ENCODE measurements around the gene MAEL. TPM values are rescaled to one million over a fixed set of nuclear protein-coding genes. Genes with fewer than 3 reads are reported as not detected.

MAEL gene
- total RNA-seq, 2 donors from 2014 or later: 0.32 to 32.7 TPM

DNA sequence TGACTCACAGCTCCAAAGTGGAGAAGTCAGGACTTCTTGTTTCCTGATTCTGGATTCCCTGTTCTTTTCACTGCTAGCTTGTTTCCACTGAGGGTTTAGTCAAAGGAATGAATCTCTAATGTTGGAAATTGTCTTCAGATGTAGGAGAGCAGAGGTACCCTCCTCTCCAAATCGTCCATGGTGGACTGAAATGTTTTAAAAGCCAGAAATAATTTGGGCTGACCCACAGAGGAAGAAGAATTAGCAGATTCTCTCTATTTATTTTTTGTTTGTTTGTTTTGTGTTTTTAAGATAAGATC lies 70.7 kb downstream of the MAEL start:
- Histone ChIP-seq H3K9me3 (no peaks in the 10 kb centered on the region), H3K27me3 (replicated peaks; ENCODE audit: insufficient read depth) (no peaks in the 10 kb centered on the region), H3K4me1 (replicated peaks) (no peaks in the 10 kb centered on the region), H3K27ac (no peak overlapping the region), H3K4me3 (no peak overlapping the region), H3K36me3 (no peaks in the 10 kb centered on the region)
- DNase-seq (ENCODE audit: low spot score): no peak
- 41% methylated on average over 1 of the region's 1 CpG for WGBS
- intact Hi-C loops (cut with DNase I): loop anchor here (1.0 kb wide), 1 partner anchor 175 kb away; no protein-coding TSS in a partner anchor
- TF ChIP-seq POLR2A (IDR thresholded peaks at IDR 0.05) (no peak), POLR2AphosphoS5 (IDR thresholded peaks at IDR 0.05) (no peak)
- TF ChIP-seq, protein P1, sequence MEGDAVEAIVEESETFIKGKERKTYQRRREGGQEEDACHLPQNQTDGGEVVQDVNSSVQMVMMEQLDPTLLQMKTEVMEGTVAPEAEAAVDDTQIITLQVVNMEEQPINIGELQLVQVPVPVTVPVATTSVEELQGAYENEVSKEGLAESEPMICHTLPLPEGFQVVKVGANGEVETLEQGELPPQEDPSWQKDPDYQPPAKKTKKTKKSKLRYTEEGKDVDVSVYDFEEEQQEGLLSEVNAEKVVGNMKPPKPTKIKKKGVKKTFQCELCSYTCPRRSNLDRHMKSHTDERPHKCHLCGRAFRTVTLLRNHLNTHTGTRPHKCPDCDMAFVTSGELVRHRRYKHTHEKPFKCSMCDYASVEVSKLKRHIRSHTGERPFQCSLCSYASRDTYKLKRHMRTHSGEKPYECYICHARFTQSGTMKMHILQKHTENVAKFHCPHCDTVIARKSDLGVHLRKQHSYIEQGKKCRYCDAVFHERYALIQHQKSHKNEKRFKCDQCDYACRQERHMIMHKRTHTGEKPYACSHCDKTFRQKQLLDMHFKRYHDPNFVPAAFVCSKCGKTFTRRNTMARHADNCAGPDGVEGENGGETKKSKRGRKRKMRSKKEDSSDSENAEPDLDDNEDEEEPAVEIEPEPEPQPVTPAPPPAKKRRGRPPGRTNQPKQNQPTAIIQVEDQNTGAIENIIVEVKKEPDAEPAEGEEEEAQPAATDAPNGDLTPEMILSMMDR (IDR thresholded peaks at IDR 0.05): no peak

DNA sequence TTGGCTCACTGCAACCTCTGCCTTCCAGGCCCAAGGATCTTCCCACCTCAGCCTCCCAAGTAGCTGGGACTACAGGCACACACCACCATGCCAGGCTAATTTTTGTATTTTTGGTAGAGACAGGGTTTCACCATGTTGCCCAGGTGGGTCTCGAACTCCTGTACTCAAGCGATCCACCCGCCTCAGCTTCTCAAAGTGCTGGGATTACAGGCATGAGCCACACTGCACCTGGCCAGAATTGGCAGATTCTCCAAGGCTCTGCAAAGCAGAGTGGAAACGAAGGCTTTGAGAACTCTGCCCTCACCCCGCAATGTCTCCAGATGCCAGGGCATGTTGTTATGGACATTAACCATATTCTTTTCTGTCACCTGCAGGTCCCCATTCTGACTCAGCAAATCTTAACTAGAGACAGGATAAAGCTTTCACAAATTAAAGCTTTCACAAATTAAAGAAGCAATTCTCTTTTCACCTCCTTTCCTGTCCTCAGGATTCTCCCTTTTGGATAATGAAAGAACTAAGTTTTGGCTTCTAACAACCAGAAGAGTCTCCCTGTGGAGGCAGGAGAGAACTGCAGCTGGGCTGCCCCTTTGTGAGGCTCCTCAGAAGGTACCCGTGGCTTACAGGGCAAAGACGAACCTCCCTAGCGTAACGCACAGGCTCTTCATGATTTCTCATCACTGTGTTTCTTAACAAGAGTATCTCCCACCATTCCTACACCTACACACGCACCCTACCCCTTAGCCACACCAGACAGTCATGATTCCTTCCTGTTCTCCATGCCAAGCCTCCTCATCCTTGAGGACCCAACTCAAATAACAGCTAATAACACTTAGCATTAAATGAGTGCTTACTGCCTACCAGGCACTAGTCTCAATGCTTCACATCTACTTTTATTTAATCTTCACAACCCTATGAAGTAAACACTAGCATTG lies 71.3 kb downstream of the MAEL start:
- intact Hi-C loops (cut with DNase I): no loop called here
- Histone ChIP-seq H3K27ac (no peak overlapping the region), H3K4me1 (replicated peaks) (no peaks in the 10 kb centered on the region), H3K36me3 (no peaks in the 10 kb centered on the region), H3K4me3 (no peak overlapping the region), H3K27me3 (replicated peaks; ENCODE audit: insufficient read depth) (no peaks in the 10 kb centered on the region), H3K9me3 (no peaks in the 10 kb centered on the region)
- TF ChIP-seq, protein P1 (IDR thresholded peaks at IDR 0.05): no peak
- TF ChIP-seq POLR2AphosphoS5 (IDR thresholded peaks at IDR 0.05): no peak
- TF ChIP-seq POLR2A (IDR thresholded peaks at IDR 0.05): no peak
- no peak for DNase-seq (ENCODE audit: low spot score)
- 79% methylated on average over 10 of the region's 10 CpGs for WGBS

DNA sequence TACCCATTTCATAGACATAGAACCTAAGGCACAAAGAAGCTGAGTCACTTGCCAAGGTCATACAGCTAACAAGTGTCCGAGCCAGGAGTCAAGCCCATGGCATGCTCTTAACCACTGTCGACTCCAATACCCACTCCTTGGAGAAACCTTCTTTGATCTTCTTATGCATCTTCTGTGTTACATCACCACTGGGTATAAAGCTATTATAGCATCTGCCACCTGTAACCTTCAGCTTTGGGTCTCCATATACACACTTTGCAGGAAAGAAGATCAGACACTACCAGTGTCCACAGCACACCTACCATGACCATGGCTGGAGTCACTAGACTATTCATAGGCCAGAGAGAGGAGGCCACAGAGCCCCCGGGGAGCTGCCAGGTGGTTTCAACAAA lies 72.0 kb downstream of the MAEL start:
- DNase-seq (ENCODE audit: low spot score): no peak
- Histone ChIP-seq H3K4me3 (no peak overlapping the region), H3K27ac (no peak overlapping the region), H3K4me1 (replicated peaks) (no peaks in the 10 kb centered on the region), H3K36me3 (no peaks in the 10 kb centered on the region), H3K27me3 (replicated peaks; ENCODE audit: insufficient read depth) (no peaks in the 10 kb centered on the region), H3K9me3 (no peaks in the 10 kb centered on the region)
- TF ChIP-seq POLR2AphosphoS5 (IDR thresholded peaks at IDR 0.05) (no peak), POLR2A (IDR thresholded peaks at IDR 0.05) (no peak)
- TF ChIP-seq, protein P1 (IDR thresholded peaks at IDR 0.05): no peak
- WGBS: 86% methylated on average over 3 of the region's 3 CpGs
- intact Hi-C loops (cut with DNase I): no loop called here

DNA sequence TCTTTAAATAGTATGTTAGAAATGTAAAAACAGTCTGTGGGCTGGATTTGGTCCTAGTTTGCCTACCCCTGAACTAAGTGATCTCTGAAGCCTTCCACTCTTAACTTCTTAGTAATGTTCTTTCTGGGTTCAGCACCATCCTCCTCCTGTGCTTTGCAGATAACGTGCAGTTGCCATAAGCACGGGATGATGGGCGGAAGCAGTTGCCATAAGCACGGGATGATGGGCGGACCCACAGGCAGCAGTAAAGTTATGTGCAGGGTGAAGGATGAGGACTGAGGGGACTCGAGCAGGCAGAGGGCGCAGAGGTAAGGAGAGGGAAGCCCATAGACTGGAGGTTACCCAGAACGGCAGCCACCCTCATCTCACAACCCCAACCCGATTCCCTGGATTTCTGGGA lies 75.5 kb downstream of the MAEL start:
- Histone ChIP-seq H3K27me3 (replicated peaks; ENCODE audit: insufficient read depth) (no peaks in the 10 kb centered on the region), H3K9me3 (no peaks in the 10 kb centered on the region), H3K27ac (no peak overlapping the region), H3K36me3 (no peaks in the 10 kb centered on the region), H3K4me3 (no peak overlapping the region), H3K4me1 (replicated peaks) (no peaks in the 10 kb centered on the region)
- intact Hi-C loops (cut with DNase I): loop anchor here (5.0 kb wide), 2 partner anchors 468 to 488 kb away; partner anchors contain the start of gene CREG1
- no peak for DNase-seq (ENCODE audit: low spot score)
- 79% methylated on average over 9 of the region's 9 CpGs for WGBS
- TF ChIP-seq, protein P1 (IDR thresholded peaks at IDR 0.05): no peak
- TF ChIP-seq POLR2A (IDR thresholded peaks at IDR 0.05) (no peak), POLR2AphosphoS5 (IDR thresholded peaks at IDR 0.05) (no peak)

DNA sequence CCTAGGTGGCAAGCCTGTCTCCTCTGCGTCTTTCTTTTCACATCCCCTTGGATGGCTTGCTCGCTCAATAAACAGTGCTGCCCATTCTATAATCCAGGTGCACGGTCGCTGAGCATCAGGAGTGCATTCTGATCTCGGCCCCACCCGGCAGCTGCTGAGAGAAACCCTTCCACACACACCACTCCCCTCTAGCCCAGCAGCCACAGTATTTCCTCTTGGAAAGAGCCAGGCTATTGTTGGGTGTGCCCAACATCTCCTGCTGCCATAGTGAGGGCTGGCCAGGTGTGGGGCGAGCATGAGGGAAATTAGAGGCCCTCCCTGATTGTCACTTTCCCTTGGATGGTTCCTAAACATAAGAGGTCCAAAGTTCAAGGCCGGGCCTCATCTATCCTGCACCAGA lies 76.4 kb downstream of the MAEL start:
- Histone ChIP-seq H3K36me3 (no peaks in the 10 kb centered on the region), H3K9me3 (no peaks in the 10 kb centered on the region), H3K27ac (no peak overlapping the region), H3K4me1 (replicated peaks) (no peaks in the 10 kb centered on the region), H3K27me3 (replicated peaks; ENCODE audit: insufficient read depth) (no peaks in the 10 kb centered on the region), H3K4me3 (no peak overlapping the region)
- intact Hi-C loops (cut with DNase I): loop anchor here (5.0 kb wide), 2 partner anchors 467 to 487 kb away; partner anchors contain the start of gene CREG1
- WGBS: 86% methylated on average over 8 of the region's 8 CpGs
- no peak for DNase-seq (ENCODE audit: low spot score)
- no peak for TF ChIP-seq POLR2A (IDR thresholded peaks at IDR 0.05)
- TF ChIP-seq, protein P1 (IDR thresholded peaks at IDR 0.05): no peak

Data from prostate gland (tissue), 2 donors.